ENCODE results near the gene CDK1. TPM values are rescaled to one million over a fixed set of nuclear protein-coding genes. Genes with fewer than 3 reads are reported as not detected.

CDK1 gene
- total and polyA plus RNA-seq, 2 of the 8 experiments (the other 6 are each of a cell fraction or from before 2014, with no cell fraction given) = 29.4 to 111 TPM

DNA sequence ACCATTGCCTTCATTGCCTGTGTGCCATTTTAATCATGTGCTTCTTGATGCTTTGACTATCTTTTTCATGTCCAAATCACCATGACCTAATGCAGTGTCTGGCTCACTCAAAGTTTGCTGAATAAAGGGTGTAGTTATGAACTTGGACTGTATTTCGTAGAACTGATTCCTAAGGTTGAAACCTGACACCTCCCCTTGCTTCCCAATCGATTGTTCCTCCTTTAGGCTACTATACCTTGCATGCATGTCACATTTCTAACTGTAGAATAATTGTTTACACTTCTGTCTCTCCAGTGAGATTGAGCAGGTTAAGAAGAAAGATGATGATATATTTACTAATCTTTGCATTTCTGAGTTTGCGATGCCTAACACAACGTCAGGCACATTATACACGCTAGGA, 41.0 kb upstream of the CDK1 start (continued):
- TF ChIP-seq SAP30 (IDR thresholded peaks at IDR 0.05; ENCODE audit: insufficient read depth, insufficient replicate concordance, low read length) (no peak), GABPA (IDR thresholded peaks at IDR 0.05; ENCODE audit: borderline replicate concordance, insufficient read depth, low read length) (no peak), SRF (IDR thresholded peaks at IDR 0.05; ENCODE audit: low read depth, low read length) (no peak)

Measured in H1 (cell line).